ENCODE data around the gene IL4R. TPM values are rescaled to one million over a fixed set of nuclear protein-coding genes. Genes with fewer than 3 reads are reported as not detected.

IL4R gene
- total and polyA plus RNA-seq, 2 donors (not counting 1 experiment from before 2014, with no cell fraction given), result 17.1 to 23.6 TPM

DNA sequence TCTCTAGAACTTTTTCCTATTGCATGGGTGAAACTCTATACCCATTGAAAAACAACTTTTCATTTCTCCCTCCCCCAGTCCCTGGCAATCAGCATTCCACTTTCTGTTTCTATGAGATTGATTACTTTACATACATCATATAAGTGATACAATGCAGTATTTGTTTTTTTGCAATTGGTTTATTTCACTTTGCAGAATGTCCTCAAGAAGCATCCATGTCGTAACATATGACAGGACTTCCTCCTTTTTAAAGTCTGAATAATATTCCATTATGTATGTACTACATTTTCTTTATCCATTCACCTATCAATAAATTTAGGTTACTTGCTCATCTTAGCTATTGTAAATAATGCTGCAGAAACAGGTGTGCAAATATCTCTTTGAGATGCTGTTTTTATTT lies 97.0 kb downstream of the IL4R start:
- H3K27me3 ChIP-seq (ENCODE audit: control insufficient read depth, insufficient read depth, low read length), result no peaks in the 10 kb centered on the region
- TF ChIP-seq CTCF (conservative IDR thresholded peaks at IDR 0.05 in 1 of 2, IDR thresholded peaks at IDR 0.05 in 1 of 2; ENCODE audit: low read depth in 1 of 2, low read length in 2 of 2), result no peak
- no peak for TF ChIP-seq EZH2 (IDR thresholded peaks at IDR 0.05; ENCODE audit: low read length, missing control alignments)
- no peak for DNase-seq (ENCODE audit: low read depth in 2 of 2)
- H2AFZ ChIP-seq (ENCODE audit: low read length), result no peak overlapping the region
- H3K79me2 ChIP-seq (ENCODE audit: control insufficient read depth, insufficient read depth, low read length), result no peaks in the 10 kb centered on the region
- H3K27ac ChIP-seq (ENCODE audit: insufficient read depth, low read length), result no peak overlapping the region
- no peak overlapping the region for H3K9ac ChIP-seq (ENCODE audit: insufficient read depth, low read length)
- no peak overlapping the region for H3K4me3 ChIP-seq (replicated peaks in 1 of 4; ENCODE audit: control extremely low read depth in 1 of 4, insufficient read depth in 1 of 4, low read depth in 3 of 4, low read length in 4 of 4)
- H3K4me2 ChIP-seq (ENCODE audit: extremely low read depth, insufficient read depth, low read length), result no peak overlapping the region
- H3K9me3 ChIP-seq (ENCODE audit: control insufficient read depth, insufficient read depth, low read depth, low read length), result no peaks in the 10 kb centered on the region
- H3K4me1 ChIP-seq (ENCODE audit: control insufficient read depth, extremely low read depth, insufficient read depth, low read length), result peaks cover 3% of the 10 kb centered on the region
- H3K36me3 ChIP-seq (ENCODE audit: control insufficient read depth, insufficient read depth, low read length), result no peaks in the 10 kb centered on the region
- H4K20me1 ChIP-seq (ENCODE audit: control insufficient read depth, extremely low read depth, insufficient read depth, low read length), result no peaks in the 10 kb centered on the region

DNA sequence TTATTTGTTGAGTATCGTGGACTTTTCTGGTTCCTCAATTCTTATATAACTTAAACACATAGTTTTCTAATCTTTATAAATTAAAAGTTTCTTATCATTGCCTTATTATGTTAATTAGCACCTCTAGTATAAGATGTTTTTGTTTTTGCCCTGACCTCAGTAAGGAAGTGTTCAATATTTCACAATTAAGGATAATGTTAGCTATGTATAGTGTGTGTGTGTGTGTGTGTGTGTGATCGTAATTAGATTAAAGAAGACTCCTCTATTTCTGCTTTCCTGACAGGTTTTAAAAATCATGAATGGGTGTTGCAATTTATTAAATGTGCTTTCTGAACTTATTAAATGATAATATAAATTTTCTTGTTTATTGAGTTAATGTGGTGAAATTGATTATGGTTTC lies 100.2 kb downstream of the IL4R start:
- Histone ChIP-seq H3K9ac (ENCODE audit: insufficient read depth, low read length) (no peak overlapping the region), H3K4me1 (ENCODE audit: control insufficient read depth, extremely low read depth, insufficient read depth, low read length) (no peaks in the 10 kb centered on the region), H3K4me2 (ENCODE audit: extremely low read depth, insufficient read depth, low read length) (no peak overlapping the region), H2AFZ (ENCODE audit: low read length) (no peak overlapping the region), H3K79me2 (ENCODE audit: control insufficient read depth, insufficient read depth, low read length) (no peaks in the 10 kb centered on the region), H3K27me3 (ENCODE audit: control insufficient read depth, insufficient read depth, low read length) (no peaks in the 10 kb centered on the region), H3K36me3 (ENCODE audit: control insufficient read depth, insufficient read depth, low read length) (no peaks in the 10 kb centered on the region), H3K9me3 (ENCODE audit: control insufficient read depth, insufficient read depth, low read depth, low read length) (no peaks in the 10 kb centered on the region), H4K20me1 (ENCODE audit: control insufficient read depth, extremely low read depth, insufficient read depth, low read length) (no peaks in the 10 kb centered on the region), H3K27ac (ENCODE audit: insufficient read depth, low read length) (no peak overlapping the region), H3K4me3 (replicated peaks in 1 of 4; ENCODE audit: control extremely low read depth in 1 of 4, insufficient read depth in 1 of 4, low read depth in 3 of 4, low read length in 4 of 4) (no peak overlapping the region)
- no peak for DNase-seq (ENCODE audit: low read depth in 2 of 2)
- no peak for TF ChIP-seq EZH2 (IDR thresholded peaks at IDR 0.05; ENCODE audit: low read length, missing control alignments)
- TF ChIP-seq CTCF (conservative IDR thresholded peaks at IDR 0.05 in 1 of 2, IDR thresholded peaks at IDR 0.05 in 1 of 2; ENCODE audit: low read depth in 1 of 2, low read length in 2 of 2), result no peak

Other genes starting within 250 kb of the IL4R start
- gene C16orf82, start 247.0 kb upstream of the IL4R start, total RNA-seq, result not detected in 2 replicates
- not detected in 2 replicates for gene C16orf82, start 247.0 kb upstream of the IL4R start, polyA plus RNA-seq
- gene KDM8, start 110.4 kb upstream of the IL4R start, total RNA-seq, result 1.8 and 3.6 TPM in 2 replicates
- gene KDM8, start 110.4 kb upstream of the IL4R start, polyA plus RNA-seq, result 2.0 and 2.9 TPM in 2 replicates
- gene NSMCE1, start 45.2 kb upstream of the IL4R start, total RNA-seq, result 124 and 142 TPM in 2 replicates
- gene NSMCE1, start 45.2 kb upstream of the IL4R start, polyA plus RNA-seq, result 48.8 and 62.3 TPM in 2 replicates
- 1.8 and 7.4 TPM in 2 replicates for gene IL21R, start 88.2 kb downstream of the IL4R start, total RNA-seq
- 0.87 and 0.95 TPM in 2 replicates for gene IL21R, start 88.2 kb downstream of the IL4R start, polyA plus RNA-seq
- gene GTF3C1, start 235.9 kb downstream of the IL4R start, total RNA-seq, result 61.6 and 75.3 TPM in 2 replicates
- gene GTF3C1, start 235.9 kb downstream of the IL4R start, polyA plus RNA-seq, result 20.1 and 34.1 TPM in 2 replicates
- 16.9 and 22.8 TPM in 2 replicates for gene KATNIP, start 236.2 kb downstream of the IL4R start, total RNA-seq
- gene KATNIP, start 236.2 kb downstream of the IL4R start, polyA plus RNA-seq, result 11.4 and 14.6 TPM in 2 replicates

Data from fibroblast of lung (primary cell).